MM.1S (cell line): ENCODE results near the gene CDADC1.

Experiments used
- EZH2 ChIP-seq: fragments of 300-600 bp; sonication (generic); optimal IDR thresholded peaks from 2 replicates; pipeline ENCODE3; 2017; ENCODE audit warnings: low read depth, mild to moderate bottlenecking, antibody characterized with exemption, low read length, mixed read lengths
- TF ChIP-seq, protein P1 (sequence below): fragments of 300-600 bp; sonication (generic); IDR thresholded peaks from 2 replicates; pipeline ENCODE4 v1.5.1; 2016; ENCODE audit warnings: antibody characterized with exemption, low read length, mixed read lengths

DNA sequence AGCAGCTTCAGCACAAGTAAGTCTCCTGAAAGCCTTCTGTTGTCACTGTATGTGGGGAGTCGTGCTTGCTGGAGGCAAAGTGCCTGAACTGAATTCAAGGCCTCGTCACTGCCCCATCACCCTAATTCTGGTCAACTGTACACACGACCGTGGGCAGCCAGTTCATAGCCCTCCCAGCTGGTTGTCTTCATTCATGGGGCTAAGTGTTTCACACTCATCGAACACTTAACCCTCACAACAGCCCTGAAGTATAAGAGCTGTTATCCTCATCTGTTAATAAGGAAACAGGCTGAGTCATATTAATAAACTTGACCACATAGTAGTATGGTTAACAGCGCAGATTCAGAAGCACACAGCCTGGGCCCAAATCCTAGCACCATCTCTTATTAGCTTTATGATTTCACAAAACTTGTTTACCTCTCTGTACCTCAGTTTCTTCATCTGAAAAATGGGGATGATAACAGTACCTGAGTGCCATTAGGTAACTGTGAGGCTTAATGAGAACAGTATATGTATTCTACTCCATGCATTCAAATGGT lies 66.7 kb downstream of the CDADC1 start:
- TF ChIP-seq, protein P1, sequence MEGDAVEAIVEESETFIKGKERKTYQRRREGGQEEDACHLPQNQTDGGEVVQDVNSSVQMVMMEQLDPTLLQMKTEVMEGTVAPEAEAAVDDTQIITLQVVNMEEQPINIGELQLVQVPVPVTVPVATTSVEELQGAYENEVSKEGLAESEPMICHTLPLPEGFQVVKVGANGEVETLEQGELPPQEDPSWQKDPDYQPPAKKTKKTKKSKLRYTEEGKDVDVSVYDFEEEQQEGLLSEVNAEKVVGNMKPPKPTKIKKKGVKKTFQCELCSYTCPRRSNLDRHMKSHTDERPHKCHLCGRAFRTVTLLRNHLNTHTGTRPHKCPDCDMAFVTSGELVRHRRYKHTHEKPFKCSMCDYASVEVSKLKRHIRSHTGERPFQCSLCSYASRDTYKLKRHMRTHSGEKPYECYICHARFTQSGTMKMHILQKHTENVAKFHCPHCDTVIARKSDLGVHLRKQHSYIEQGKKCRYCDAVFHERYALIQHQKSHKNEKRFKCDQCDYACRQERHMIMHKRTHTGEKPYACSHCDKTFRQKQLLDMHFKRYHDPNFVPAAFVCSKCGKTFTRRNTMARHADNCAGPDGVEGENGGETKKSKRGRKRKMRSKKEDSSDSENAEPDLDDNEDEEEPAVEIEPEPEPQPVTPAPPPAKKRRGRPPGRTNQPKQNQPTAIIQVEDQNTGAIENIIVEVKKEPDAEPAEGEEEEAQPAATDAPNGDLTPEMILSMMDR: no peak
- no peak for TF ChIP-seq EZH2
